Glomerular endothelial cell (primary cell): ENCODE results near the gene ANKS1A. TPM values are rescaled to one million over a fixed set of nuclear protein-coding genes. Genes with fewer than 3 reads are reported as not detected.
A peak's percentile ranks its signal among the peaks of the same experiment; 100 is the strongest.
"Not testable (repeated sequence)": the region's sequence is repeated elsewhere in the genome, so short reads cannot be mapped to it uniquely, and the experiment has no call there.

Source experiments
- DNase-seq: peaks from one replicate; pipeline ENCODE4 v3.0.0-alpha.2; 2011; ENCODE audit warnings: low read depth, low spot score; ENCODE audit errors: extremely low read depth
- total RNA-seq: library from RNA; depleted of rRNA; stranded (reverse); fragments of >200 nt; gene quantifications from 2 replicates; pipeline ENCODE4 v1.2.3, GENCODE V29; 2015

ANKS1A gene
- total RNA-seq, 1 donor from 2014 or later: 21.5 TPM

DNA sequence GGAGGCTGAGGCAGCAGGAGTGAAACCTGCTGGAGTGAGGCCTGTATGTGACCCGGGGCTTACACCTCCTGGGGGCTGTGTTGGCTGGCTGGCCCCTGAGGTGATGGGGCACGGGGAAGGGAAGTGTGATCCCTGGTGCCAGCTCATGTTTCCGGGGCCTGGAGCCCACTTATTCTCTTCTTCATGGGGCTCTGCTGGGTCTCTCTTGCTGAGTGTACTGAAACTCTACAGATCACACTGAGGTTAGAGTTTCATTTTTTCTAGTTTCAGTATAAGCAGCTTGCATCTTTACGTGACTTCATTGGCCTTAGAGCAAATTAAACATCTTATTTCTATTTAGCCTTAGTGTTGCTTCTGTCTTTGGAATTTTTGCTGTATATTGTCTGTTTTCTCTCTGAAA, 96.2 kb downstream of the ANKS1A start:
- no peak for DNase-seq

DNA sequence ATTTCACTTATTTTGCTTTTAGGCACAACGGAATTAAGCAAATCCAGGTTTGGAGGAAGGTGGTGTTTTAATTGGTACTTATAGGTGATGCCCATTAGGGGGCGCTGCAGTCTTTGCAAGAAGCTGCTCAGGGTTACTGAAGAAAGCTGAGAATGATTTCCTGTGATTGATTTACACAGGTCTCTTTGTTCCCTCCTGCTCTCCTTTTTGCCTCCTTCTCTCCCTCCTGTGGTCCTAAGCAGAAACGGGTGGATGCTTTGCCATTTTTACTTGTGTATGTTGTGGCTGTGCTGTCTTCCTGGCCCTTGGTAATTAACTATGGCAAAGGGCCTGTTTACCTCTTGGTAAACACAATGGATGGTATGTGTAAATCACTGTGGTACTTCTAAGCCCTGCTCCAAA, 97.8 kb downstream of the ANKS1A start:
- peak; percentile 58 for DNase-seq

DNA sequence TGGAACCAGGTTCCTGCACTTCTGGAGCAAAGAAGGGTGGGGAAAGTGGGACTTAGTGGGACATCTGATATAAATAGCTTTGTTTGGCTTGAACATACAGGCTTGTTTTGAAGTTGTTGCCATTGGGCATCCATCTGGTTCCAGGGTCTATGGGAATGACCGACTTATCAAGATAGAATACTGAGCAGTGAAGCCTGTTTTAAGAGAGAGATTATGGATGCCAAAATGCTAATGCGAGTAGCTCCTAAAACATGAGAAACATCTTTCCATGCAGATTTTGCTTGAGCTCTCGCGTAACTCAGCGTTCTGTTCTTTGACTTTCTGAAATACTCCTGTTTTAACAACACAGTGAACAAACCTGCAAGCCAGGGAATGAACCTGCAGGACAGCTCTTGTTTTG, 98.5 kb downstream of the ANKS1A start:
- no peak for DNase-seq

DNA sequence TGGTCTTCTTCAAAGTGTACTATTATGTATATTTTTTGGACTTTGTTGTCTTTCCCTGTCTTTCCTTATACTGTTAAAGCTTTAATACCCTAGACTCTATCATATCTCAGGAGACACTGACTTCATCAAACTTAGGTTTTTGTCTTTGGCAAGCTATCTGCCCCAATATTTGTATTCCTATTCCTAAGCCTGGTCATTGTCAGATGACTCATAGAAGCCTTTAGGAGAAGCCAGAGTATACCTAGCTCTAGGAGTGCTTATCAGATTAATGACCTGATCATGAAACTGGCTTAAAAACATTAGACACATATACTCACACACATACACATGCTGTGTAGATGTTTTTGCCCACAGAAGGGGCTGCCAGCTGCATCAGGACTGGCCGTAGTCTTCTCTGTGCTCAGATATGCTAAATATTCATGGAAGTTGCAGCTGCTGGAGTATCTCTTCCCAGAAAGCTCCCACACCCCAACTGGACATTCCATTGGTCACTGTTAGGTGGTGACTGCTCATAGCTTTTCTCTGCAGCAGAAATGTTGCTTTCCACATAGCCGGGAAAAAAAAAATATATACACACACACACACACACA, 102.0 kb downstream of the ANKS1A start:
- DNase-seq: no peak

DNA sequence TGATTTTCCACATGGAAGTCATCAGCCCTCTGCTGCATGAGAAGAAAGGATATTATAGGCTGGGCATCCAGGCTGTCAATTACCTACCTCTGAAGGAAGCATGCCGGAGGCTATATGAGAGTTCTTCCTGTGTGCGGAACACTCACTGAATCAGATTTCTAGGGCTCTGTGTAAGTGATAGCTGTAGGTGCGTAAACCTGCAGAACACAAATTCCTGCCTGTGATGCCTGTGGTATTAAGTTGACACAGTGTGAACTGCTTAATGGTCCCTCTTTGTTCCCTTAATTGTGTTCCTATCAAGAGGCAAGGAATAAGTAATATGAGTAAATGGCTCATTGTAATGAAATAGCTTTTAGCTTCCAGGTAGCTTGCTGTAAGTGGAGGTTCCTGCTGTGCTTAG, 103.3 kb downstream of the ANKS1A start:
- DNase-seq: no peak

DNA sequence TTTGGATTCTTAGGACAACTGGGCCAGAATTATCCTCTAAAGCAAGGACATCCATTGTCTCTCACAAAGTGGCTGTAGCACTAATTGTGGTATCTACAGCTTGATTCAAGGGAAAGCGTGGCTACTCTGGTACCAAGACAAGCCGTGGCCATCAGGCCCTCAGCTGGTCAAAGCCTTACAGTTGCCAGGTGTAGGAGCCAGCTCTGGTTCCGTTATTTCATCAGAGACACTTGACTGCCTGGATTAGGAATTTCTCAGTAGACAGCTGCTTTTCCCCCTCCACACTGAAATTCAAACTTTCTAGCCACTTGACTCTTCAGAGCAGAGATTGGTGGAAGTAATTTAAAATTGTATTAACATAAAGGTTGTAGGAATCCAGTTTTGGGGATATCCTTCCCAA, 104.2 kb downstream of the ANKS1A start:
- DNase-seq: no peak

DNA sequence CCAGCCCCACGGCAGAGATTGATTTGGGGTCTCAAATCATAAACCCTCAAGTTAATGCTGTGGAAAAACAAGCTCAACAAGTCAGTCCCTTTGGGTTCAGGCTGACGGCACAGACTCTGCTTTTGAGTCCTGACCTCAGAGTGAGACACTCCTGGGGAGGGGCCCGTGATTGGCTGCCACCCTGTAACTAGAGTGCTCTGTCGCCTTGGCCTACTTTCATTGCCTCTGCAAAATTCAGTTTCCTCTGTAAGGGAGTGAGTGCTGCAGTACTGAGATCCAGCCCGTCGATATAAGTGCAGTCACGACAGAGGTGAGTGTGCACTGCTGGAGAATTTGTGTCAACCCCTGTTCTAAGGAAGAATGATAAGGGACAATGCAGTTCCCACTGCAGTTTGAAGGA, 105.6 kb downstream of the ANKS1A start:
- DNase-seq: no peak

DNA sequence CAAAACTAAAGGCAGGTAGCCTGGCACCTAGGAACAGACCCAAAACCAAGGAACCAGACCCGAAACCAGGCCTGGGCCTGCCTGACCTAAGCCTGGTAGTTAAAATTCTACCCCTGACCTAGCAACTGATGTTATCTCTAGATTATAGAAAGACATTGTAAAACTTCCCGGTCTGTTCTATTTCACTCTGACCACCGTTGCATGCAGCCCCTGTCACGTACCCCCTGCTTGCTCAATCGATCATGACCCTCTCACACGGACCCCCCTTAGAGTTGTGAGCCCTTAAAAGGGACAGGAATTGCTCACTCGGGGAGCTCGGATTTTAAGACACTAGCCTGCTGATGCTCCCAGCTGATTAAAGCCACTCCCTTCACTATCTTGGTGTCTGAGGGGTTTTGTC, 109.4 kb downstream of the ANKS1A start:
- not testable (repeated sequence) for DNase-seq

DNA sequence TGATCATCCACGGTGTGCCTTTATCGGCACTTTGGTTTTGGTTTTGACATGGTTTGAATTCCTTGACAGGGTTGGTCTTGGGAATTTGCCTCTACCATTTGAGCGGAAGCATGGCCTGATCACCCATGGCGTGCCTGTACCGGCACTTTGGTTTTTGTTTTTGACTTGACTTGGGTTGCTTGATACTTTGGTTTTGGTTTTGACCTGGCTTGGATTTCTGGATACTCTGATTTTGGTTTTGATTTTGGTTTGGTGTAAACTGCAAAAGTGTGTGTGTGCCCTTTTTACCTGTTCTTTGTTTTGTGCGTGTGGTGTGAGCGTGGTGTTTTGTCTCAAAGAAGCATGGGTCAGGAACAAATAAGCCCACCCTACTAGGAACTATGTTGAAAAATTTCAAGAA, 110.1 kb downstream of the ANKS1A start:
- DNase-seq: not testable (repeated sequence)

DNA sequence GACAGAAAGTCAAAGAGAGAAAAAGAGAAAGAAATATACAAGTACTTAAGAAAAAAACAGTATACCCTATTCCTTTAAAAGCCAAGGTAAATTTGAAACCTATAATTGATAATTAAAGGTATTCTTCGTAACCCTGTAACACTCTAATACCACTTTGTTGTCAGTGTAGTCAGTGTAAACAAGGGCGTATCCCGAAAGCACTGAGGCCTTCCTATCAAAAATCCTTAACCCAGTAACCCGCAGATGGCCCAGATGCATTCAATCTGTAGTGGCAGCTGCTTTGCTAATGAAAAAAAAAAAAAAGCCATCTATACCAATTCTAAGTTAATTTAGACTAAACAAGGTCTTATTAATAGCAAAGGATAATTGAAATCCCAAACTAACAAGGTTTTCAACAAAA, 110.9 kb downstream of the ANKS1A start:
- DNase-seq: not testable (repeated sequence)

DNA sequence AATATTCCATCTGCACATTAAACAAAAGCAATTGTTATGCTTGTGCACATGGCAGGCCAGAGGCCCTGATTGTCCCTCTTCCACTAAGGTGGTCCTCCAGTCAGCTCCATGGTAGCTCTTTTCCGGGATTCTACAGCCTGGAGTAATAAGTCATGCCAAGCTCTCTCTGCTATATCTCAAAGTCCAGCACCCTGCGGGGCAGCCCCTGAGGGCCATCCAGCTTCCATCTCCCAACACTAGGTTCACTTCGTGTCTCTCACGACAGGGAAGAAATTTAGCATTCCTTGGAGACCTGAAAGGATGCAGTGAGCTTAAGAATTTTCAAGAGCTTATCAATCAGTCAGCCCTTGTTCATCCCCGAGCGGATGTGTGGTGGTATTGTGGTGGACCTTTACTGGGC, 112.3 kb downstream of the ANKS1A start:
- not testable (repeated sequence) for DNase-seq

DNA sequence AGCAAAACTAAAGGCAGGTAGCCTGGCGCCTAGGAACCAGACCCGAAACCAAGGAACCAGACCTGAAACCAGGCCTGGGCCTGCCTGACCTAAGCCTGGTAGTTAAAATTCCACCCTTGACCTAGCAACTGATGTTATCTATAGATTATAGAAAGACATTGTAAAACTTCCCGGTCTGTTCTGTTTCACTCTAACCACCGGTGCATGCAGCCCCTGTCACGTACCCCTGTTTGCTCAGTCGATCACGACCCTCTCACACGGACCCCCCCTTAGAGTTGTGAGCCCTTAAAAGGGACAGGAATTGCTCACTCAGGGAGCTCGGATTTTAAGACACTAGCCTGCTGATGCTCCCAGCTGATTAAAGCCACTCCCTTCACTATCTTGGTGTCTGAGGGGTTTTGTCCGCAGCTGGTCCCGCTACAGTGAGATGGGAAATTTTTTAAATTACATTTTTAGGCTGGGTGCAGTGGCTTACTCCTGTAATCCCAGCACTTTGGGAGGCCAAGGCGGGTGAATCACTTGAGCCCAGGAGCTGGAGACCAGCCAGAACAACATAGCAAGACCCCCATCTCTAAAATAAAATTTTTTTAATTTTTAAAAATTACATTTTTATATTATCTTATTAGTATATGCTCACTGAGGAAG, 115.0 kb downstream of the ANKS1A start:
- not testable (repeated sequence) for DNase-seq

DNA sequence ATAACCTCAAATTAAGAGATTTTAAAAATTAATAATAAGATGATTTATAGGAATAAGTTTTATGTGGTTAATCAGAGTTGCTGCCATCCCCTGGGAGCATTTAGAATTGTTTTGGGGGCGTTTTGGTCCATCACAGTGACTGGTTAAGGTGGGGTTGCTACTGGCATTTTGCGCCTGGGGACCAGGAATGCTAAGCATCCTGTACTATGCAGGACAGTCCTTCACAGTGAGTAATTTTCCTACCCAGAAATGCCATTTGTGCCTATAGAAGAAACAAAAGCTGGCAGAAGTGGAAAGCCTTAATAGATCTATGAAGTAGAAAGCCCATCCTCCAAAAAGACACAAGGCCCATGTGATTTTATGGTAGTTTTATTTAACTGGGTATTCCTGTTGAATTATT, 118.0 kb downstream of the ANKS1A start:
- DNase-seq: no peak

DNA sequence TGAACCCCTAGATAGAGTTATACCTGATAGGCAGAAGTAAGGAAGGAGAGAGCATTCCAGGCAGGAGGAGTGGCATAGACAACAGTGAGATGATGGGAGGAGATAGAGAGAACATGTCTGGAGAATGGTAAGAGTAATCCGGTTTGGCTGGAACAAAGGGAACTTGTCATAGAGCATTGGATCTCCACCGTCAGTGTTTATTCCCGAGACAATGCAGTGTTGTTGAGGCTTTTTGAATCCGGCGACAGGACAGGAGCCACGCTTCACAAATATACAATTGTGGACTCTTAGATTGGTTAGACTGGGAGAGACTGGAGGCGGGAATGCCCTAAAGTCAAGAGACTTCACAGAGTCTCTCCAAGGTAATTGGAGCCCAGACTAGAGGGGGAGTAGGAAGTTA, 119.8 kb downstream of the ANKS1A start:
- no peak for DNase-seq

DNA sequence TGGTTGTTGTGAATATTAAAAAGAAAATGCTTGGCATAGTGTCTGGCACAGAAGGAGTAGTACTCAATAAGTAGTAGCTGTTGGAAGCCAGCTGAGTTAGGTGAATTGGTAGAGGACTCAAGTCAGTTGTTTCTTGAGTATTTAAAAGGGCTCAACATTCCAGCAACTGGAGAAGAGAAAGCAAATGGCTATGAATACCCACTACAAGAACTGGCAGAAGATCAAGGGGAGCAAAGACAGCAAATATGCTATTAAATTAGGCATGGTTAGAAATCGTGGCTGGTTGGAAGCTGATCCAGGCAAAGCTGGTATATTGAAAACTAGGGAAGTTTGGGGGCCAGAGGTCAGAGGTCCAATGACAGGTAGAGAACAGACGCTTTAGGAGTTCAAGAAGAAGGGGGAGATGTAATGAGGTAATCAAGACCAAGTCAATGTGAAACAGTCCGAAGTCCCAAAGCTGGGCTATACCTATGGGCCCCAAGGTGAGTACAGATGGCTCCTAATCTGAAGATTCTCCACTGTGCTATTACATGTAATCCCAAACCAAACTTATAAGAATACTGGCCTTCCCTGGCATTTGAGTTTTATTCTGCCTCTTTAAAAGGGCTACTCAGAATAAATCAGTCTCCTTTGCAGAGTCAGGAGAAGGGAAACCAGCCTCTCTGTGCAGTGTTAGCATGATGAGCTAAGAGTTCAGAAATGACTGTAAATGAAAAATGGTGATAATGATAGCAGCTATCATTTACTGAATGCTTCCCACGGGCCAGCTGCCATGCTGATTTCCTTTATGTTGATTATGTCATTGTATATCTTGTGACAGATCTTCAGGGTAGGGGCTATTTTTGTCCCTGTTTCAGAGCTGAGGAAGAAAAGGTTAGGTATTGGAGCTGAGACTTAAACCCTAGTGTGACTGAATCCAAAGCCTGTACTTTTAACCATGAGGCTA, 122.3 kb downstream of the ANKS1A start:
- DNase-seq: no peak

DNA sequence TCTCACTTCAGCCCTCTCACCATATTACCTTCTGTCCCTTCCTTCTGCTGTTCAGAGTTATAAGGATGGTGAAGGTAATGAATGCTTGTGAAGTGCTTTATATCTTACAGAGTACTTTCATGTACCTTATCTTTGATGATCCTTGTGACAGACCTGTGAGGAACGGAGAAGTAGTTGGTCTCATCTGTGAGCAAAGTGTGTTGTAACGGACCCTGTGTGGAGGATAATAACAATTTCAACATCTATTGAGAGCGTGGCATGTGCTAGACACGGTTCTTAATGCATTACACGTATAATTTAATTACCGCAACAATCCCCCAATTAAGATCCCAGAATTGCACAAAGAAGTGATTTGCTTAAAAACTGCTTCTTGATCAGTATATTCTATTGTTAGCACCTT, 124.6 kb downstream of the ANKS1A start:
- DNase-seq: no peak

DNA sequence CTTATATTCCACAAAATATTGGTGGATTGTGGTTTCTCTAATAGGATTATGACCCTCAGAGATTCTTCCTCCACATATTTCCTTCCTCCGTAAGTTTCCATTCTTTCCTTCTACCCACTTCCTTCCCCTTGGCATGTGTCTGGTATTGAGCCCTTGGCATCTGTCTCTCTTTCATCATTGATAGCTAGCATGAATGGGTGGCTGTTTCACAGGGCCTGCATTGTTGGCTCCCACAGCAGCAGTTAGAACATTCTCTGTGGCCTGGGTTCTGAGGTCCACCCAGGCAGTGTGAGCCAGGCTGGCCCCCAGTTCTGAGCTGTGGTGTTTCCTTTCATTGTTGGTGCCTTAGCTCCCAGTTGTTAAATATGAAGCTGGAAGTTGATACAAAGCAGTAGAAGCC, 125.3 kb downstream of the ANKS1A start:
- no peak for DNase-seq

DNA sequence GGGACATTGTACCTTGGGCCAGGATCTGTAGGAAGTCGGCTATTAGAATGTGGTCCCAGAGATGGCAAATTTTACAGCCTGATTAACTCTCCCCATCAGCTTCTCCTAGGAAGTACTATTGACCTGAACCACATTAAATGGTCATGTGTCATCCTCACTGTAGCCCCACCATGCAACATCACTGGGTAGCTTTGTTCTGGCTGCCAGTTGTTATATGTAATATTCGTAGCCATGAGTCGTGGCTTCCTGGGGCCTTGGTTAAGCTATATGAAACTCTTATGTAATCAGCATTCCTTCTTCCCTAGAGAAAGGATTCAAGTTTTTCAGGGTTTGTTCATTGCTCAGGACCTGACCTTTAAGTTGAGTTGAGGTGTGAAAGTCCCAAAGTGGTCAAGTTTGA, 125.7 kb downstream of the ANKS1A start:
- DNase-seq: no peak

DNA sequence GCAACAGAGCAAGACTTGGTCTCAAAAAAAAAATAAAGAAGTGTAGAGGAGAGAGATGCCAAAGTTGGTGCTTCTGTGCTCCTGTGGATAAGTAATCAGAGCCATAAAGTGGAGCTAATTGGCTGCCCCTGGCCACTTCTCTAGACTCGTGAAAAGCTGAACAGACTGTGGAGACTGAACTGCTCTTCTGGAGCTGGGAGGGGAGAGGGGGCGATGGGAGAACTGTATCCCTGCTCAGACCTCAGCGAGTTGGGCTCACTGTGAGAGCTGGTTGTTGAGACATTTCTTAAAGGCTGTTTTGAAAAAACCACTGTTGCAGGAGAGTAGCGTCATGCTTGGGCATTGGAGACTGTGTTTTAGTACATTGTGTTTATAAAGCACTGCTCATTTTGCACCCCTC, 126.4 kb downstream of the ANKS1A start:
- DNase-seq: no peak

DNA sequence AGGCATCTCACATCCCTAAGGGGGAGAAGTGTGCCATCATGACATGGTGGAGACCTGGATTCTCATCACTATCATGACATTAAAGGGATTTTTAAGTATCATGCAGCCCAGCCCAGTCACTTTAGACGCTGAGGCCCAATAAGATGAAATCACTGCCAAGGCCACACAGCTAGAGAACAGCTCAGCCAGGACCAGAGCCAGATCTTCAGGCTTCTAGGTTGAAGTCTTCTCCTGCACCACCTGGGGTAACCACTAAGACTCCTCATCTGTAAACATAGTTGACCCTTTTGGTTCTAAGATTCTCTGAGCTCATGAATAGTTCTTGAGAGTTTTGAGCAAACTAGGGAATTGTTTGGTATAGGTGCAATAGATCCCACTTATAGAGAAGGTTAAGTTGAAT, 126.9 kb downstream of the ANKS1A start:
- no peak for DNase-seq

DNA sequence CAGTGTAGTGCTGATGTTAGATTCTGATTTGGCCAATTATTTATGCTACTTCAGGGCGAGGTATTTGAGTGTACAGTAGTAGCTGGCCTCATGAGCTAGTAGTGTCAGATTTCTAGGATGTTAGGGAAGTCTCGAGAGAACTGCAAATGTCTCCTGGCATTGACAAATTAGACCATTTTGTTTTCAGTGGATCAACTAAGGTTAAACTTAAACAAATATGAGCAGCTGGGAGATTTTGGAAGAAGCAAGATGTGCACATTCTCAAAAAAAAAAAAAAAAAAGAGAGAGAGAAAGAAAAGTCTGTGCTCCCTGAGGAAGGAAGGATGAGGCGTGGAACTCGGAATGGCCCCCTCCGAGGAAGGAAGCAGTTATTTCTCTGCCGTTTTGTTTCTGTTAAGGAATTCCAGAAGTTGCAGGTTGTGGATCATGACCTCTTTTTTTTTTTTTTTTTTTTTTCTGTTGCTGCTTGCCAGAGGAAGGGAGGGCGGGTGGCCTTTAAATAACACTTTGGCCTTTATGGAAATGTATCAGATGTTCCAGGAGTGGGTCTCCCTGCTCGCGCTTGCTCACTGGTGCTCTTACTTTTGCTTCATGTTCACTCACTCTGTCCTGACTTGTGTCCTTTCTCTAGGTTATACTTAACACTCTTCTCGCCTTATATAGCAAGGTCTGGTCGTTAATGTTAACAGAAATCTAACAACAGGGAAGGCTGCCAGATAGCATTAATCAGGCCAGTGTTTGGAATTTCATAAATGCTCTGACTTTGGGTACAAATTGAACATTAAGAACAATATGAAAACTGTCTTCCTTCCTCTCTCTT, 127.7 kb downstream of the ANKS1A start:
- no peak for DNase-seq
